Fibroblast of lung (primary cell): ENCODE measurements around the gene MPRIP.

Experiments used
- EZH2 ChIP-seq: IDR thresholded peaks from 2 replicates; pipeline ENCODE4 v1.5.1; 2012; ENCODE audit warnings: low read length, control low read depth, mild to moderate bottlenecking; ENCODE audit errors: missing control alignments
- TF ChIP-seq, protein P1 (sequence below), 2 donors: IDR thresholded peaks in 1 of 2; conservative IDR thresholded peaks in 1 of 2; 1 replicate in 1 of 2; 2 replicates in 1 of 2; pipeline ENCODE4 v1.5.1; 2011 to 2012; ENCODE audit warnings: low read length in 2 of 2, control low read depth in 1 of 2, inconsistent platforms in 1 of 2, low read depth in 1 of 2, mild to moderate bottlenecking in 1 of 2

DNA sequence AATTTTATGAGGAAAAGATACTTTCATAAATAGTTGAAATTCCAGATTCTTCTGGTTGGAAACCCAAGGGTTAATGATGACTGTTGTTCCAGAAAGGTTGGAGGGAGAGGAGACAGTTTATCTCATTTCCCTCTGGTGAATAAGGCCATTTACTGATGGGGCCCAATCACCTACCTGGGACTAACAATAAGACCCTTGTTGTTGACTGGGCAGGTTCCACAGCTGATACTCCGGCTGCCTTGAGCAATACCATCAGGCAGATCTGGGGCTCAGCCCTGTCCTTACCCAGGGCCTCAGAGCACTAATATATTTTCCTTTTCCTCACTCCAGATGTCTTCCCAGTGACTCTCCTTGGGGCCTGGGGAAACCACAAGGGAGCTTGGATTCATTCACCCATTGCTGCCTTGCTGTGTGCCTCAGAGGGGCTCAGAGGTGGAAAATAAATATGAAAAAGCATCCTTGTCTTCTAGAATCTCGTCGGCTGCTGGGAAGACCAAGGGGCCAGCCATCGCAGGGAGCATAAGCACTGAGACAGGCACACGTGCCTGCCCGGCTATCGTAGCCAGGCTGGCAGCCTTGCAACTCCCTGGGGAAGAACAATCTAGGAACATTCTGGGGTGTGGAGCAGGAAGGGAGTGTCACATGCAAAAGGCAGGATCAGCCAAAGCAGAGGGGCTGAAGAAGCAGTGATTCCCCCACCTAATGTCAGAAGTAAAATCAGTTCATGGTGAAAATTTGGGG is 54.4 kb downstream of the MPRIP start:
- TF ChIP-seq, protein P1, sequence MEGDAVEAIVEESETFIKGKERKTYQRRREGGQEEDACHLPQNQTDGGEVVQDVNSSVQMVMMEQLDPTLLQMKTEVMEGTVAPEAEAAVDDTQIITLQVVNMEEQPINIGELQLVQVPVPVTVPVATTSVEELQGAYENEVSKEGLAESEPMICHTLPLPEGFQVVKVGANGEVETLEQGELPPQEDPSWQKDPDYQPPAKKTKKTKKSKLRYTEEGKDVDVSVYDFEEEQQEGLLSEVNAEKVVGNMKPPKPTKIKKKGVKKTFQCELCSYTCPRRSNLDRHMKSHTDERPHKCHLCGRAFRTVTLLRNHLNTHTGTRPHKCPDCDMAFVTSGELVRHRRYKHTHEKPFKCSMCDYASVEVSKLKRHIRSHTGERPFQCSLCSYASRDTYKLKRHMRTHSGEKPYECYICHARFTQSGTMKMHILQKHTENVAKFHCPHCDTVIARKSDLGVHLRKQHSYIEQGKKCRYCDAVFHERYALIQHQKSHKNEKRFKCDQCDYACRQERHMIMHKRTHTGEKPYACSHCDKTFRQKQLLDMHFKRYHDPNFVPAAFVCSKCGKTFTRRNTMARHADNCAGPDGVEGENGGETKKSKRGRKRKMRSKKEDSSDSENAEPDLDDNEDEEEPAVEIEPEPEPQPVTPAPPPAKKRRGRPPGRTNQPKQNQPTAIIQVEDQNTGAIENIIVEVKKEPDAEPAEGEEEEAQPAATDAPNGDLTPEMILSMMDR (conservative IDR thresholded peaks at IDR 0.05 in 1 of 2, IDR thresholded peaks at IDR 0.05 in 1 of 2; ENCODE audit: low read depth in 1 of 2, low read length in 2 of 2): no peak
- TF ChIP-seq EZH2: no peak
